WI38 (cell line): ENCODE data around the gene PHGDH.

Source experiments
- H3K4me3 ChIP-seq: 2 replicates; pipeline ENCODE4 v1.5.1; 2011; ENCODE audit warnings: low read depth, mild to moderate bottlenecking, control low read depth, low read length
- CTCF ChIP-seq: IDR thresholded peaks from 2 replicates; pipeline ENCODE4 v1.5.1; 2012; ENCODE audit warnings: low read depth, mild to moderate bottlenecking, control low read depth, low read length

The PHGDH gene

GRCh38 chr1:119724611-119725218 is 13.0 kb downstream of the PHGDH start:
- H3K4me3 ChIP-seq, result no peak overlapping the region

GRCh38 chr1:119725626-119726025 is 13.9 kb downstream of the PHGDH start:
- no peak overlapping the region for H3K4me3 ChIP-seq
- TF ChIP-seq CTCF, result no peak

More at GRCh38 chr1:119724611-119725218, 13.0 kb downstream of the PHGDH start:
- no peak for TF ChIP-seq CTCF

GRCh38 chr1:119727991-119728390 is 16.3 kb downstream of the PHGDH start:
- no peak for TF ChIP-seq CTCF

GRCh38 chr1:119729044-119729443 is 17.3 kb downstream of the PHGDH start:
- TF ChIP-seq CTCF, result no peak
- no peak overlapping the region for H3K4me3 ChIP-seq

More at GRCh38 chr1:119727991-119728390, 16.3 kb downstream of the PHGDH start:
- no peak overlapping the region for H3K4me3 ChIP-seq

- no peak for TF ChIP-seq CTCF
- H3K4me3 ChIP-seq, result no peak overlapping the region
Measured at GRCh38 chr1:119731060-119731459, 19.3 kb downstream of the PHGDH start.

GRCh38 chr1:119731741-119732430 is 20.2 kb downstream of the PHGDH start:
- no peak for TF ChIP-seq CTCF
- no peak overlapping the region for H3K4me3 ChIP-seq

GRCh38 chr1:119732465-119733168 is 20.9 kb downstream of the PHGDH start:
- H3K4me3 ChIP-seq, result no peak overlapping the region
- TF ChIP-seq CTCF, result no peak
